BE2C (cell line): Measurements from ENCODE around the gene L1CAM.

Experiments
- DNase-seq: peaks from one replicate; pipeline ENCODE4 v3.0.0-alpha.2; 2020
- H3K27me3 ChIP-seq: fragments of 250-450 bp; sonication (Bioruptor Pico); 2 replicates; pipeline ENCODE4 v1.5.1; 2020; ENCODE audit warnings: mild to moderate bottlenecking
- H3K36me3 ChIP-seq: fragments of 250-450 bp; sonication (Bioruptor Pico); 2 replicates; pipeline ENCODE4 v1.5.1; 2020; ENCODE audit warnings: mild to moderate bottlenecking
- H3K4me1 ChIP-seq: fragments of 250-450 bp; sonication (Bioruptor Pico); 2 replicates; pipeline ENCODE4 v1.5.1; 2020
- H3K4me3 ChIP-seq: 2 replicates; pipeline ENCODE4 v1.5.1; 2011; ENCODE audit warnings: low read depth, low read length
- H3K9me3 ChIP-seq: fragments of 250-450 bp; sonication (Bioruptor Pico); 2 replicates; pipeline ENCODE4 v1.5.1; 2020
- CTCF ChIP-seq: IDR thresholded peaks from 2 replicates; pipeline ENCODE4 v1.5.1; 2012; ENCODE audit warnings: mild to moderate bottlenecking, low read depth, low read length

Gene L1CAM

DNA sequence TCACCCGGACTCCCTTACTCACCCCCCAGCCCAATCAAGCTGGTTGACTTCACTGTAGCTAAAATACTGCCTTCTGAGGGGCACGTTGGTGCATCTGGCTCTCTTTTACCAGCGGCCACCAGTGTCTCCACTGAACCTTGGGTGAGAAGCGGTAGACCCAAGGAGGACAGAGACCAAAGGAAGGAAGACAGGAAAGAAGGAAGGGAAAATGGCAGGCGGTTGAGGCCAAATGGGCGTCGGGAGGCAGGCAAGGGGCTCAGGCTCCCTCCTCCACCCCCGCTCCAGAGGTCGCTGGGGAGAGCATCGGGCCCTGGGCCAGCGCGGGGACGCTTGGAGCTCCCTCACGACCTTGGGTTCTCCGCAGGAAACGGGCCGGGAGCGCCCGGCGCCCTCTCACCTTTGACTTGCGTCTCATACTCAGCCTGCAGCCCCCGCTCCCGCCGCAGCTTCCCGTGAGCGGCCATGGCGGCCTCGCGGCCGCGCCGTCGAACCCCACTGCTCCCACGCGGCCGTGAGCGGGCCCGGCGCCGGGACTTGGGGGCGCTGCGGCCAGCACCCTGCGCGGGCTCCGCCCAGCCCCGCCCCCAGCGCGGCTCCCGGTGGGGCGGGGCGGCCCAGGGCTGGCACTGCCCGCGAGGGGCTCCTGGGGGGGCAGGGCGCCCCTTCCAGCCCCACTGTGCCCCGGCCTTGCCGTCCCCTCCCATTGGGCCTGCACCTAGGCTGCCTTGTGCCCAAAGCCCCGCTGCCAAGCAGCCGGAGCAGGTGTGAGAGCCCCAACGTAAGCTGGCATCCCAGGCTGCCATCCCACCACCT, 40.0 kb upstream of the L1CAM start, which contains the start of gene ARHGAP4:
ARHGAP4 (minus strand) TSS at position 526 of the 813 bp plus-strand sequence; CDS start at position 464, 62 bp downstream.
- no peaks in the 10 kb centered on the region for H3K27me3 ChIP-seq
- DNase-seq: no peak
- peaks cover 36% of the 10 kb centered on the region for H3K4me1 ChIP-seq
- H3K4me3 ChIP-seq: peak within 1 kb of the TSS; percentile 64
- no peaks in the 10 kb centered on the region for H3K9me3 ChIP-seq
- TF ChIP-seq CTCF: no peak
- H3K36me3 ChIP-seq: peaks cover 10% of the 10 kb centered on the region

DNA sequence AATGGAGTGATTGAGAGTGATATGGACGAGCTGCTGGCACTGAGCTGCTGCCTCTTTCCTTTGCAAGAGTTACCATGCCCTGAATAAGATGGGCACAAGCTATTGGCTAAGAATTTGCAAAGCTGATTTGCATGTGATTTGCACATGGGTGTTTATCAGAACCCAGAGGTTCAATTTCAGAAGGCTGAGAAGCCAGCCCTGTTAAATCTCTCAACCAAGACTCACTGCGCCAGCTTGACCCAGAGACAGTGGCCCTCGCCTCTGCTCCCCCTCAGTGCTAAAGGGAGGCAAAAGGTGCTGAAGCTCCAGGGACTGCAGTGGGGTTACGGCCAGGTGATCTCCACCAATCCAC, 39.4 kb upstream of the L1CAM start:
- H3K36me3 ChIP-seq: peaks cover 6% of the 10 kb centered on the region
- H3K27me3 ChIP-seq: no peaks in the 10 kb centered on the region
- no peaks in the 10 kb centered on the region for H3K9me3 ChIP-seq
- TF ChIP-seq CTCF: no peak
- H3K4me3 ChIP-seq: no peak overlapping the region
- no peak for DNase-seq
- H3K4me1 ChIP-seq: peaks cover 38% of the 10 kb centered on the region

DNA sequence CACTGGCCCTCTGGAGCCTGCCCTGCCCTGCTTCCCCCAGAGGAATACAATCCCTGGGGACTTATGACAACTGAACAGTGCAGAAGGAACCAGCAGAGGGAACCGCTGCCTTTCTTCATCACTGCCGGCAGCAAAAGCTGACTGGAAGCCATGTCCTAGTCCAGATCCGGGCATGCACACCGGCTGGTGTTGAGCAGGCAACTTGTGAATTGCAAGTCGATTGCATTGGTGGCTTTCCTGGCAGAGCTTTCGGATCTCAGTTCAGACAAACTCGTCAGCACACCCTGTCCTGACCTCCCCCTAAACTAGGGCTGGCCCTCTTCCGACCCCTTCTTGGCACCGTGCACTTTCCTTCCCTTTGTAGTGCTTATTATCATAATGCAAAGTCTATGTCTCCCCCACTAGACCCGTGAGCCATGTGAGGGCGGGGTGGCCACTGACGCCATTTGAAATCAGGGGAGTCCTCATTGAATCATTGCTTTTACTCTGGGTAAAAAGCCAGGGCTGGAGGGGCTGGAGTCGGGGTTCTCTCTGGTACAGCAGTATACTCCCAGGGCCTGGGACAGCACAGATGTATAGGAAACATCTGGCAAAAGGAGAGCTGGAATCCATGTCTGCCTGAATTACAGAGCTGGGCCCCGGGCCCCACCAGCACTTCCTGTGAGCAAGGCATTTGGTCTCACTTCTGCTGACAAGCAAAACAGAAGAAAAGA, 38.3 kb upstream of the L1CAM start:
- Histone ChIP-seq H3K36me3 (peaks cover 1% of the 10 kb centered on the region), H3K4me1 (peaks cover 38% of the 10 kb centered on the region), H3K9me3 (no peaks in the 10 kb centered on the region), H3K27me3 (no peaks in the 10 kb centered on the region), H3K4me3 (no peak overlapping the region)
- peak; percentile 73 for DNase-seq
- peak; percentile 57 for TF ChIP-seq CTCF

DNA sequence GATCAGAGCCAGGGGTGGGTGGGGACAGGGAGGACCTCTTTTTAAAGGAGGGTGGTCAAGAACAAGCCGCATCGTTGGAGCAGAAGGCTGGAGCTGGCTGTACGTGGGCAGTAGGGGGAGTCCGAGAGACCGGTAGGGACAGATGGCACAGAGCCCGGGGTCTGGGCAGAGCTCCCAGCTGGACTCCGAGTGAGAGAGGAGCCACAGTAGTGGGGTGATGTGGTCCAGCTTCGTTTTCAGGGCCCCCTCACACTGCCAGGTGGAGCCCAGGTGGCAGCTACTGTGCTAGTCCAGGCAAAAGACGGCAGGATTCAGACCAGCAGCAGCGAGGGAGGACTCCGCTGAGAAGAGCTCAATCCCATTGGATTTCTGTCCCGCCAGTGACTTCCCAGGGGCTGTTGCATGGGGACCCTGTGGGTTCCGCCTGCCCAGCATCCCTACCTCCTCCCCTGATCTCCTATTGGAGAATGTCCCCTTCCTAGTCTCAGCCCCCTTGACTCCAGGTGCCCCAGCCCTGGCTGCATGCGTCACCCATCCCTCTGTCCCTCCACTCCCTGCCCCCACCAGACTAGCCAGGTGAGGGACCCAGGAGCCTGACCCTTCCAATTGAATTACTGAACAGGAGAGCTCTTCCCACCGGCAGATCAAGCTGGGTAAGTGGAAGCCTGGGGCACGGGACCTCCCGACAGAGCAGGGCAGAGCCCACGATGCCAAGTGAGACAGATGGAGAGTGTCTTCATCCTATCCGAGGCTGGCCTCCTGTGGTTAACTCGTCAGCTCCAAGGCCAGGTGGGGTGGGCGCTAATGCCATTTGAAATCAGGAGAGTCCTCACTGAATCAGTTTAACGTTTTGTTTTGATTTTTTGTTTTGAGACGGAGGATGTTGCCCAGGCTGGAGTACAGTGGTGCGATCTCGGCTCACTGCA, 37.2 kb upstream of the L1CAM start:
- peak; percentile 54 for TF ChIP-seq CTCF
- Histone ChIP-seq H3K4me3 (no peak overlapping the region), H3K27me3 (no peaks in the 10 kb centered on the region), H3K36me3 (no peaks in the 10 kb centered on the region), H3K9me3 (no peaks in the 10 kb centered on the region), H3K4me1 (peaks cover 38% of the 10 kb centered on the region)
- peak; percentile 73 for DNase-seq

- peak overlapping the region; percentile 45 for H3K4me3 ChIP-seq
- peaks cover 35% of the 10 kb centered on the region for H3K4me1 ChIP-seq
- DNase-seq: peak; percentile 61
- TF ChIP-seq CTCF: no peak
- no peaks in the 10 kb centered on the region for H3K36me3 ChIP-seq
- no peaks in the 10 kb centered on the region for H3K9me3 ChIP-seq
- no peaks in the 10 kb centered on the region for H3K27me3 ChIP-seq
Observed at GRCh38 chrX:153921511-153922446, 35.8 kb upstream of the L1CAM start.
